HG03060 (cell line): Measurements from ENCODE around the gene S100P.
"Not testable (repeated sequence)": the region's sequence is repeated elsewhere in the genome, so short reads cannot be mapped to it uniquely, and the experiment has no call there.

Source experiments
- ATAC-seq: cut with Tn5 transposase; IDR thresholded peaks from one replicate; pipeline ENCODE4 v1.9.1; 2021; ENCODE audit warnings: low read depth, moderate number of reproducible peaks; ENCODE audit not compliant: unreplicated experiment

S100P gene

DNA sequence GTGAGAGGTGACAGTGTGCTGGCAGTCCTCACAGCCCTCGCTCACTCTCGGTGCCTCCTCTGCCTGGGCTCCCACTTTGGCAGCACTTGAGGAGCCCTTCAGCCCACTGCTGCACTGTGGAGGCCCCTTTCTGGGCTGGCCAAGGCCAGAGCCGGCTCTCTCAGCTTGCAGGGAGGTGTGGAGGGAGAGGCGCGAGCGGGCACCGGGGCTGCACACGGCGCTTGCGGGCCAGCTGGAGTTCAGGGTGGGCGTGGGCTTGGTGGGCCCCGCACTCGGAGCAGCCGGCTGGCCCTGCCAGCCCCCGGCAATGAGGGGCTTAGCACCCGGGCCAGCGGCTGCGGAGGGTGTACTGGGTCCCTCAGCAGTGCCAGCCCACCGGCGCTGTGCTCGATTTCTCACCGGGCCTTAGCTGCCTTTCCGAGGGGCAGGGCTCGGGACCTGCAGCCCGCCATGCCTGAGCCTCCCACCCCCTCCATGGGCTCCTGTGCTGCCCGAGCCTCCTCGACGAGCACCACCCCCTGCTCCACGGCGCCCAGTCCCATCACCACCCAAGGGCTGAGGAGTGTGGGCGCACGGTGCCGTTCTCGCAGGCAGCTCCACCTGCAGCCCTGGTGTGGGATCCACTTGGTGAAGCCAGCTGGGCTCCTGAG, 21.0 kb upstream of the S100P start:
- ATAC-seq: not testable (repeated sequence)

GRCh38 chr4:6673191-6673659, 20.5 kb upstream of the S100P start:
- ATAC-seq: not testable (repeated sequence)

GRCh38 chr4:6673660-6674499, 19.8 kb upstream of the S100P start:
- peak; percentile 54 for ATAC-seq

- ATAC-seq: peak; percentile 36
Measured at GRCh38 chr4:6674500-6675149, 19.1 kb upstream of the S100P start.

- ATAC-seq: no peak
Measured at GRCh38 chr4:6676722-6677558, 16.7 kb upstream of the S100P start.

GRCh38 chr4:6680372-6681034, 13.2 kb upstream of the S100P start:
- ATAC-seq: no peak

GRCh38 chr4:6681191-6681590, 12.5 kb upstream of the S100P start:
- ATAC-seq: no peak

DNA sequence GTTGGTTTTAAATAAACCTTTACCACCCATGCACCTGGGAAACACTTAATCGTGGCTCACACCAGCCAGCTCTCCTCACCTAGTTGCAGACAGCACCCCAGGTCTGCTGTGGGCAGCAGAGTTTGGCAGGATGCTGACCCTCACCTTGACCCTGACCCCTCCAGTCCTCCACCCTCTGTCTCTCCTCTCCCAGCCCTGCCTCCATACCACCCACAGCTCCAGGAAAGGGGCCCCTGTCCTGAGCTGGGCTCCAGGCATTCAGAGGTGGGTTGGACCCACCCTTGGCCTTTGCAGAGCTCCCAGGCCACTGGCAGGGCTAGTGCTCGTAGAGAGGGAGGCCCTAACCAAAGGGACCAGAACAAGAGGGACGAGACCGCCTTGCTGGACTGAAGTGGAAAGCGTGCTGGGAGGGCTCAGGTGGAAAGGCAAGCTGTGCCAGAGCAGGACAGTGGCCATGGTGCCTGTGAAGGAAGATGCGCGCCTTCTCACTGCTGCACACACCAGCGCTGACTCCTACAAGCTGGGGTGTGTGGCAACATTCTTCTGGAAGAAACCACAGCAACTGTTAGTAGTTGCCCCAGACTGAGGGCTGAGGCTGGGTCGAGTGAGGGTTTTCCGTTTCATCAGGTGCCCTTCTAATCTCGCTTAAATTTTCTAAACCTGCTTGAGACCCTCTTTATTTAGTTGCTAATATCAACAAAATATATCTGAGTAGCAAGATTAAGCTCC, 10.7 kb upstream of the S100P start:
- ATAC-seq: no peak

DNA sequence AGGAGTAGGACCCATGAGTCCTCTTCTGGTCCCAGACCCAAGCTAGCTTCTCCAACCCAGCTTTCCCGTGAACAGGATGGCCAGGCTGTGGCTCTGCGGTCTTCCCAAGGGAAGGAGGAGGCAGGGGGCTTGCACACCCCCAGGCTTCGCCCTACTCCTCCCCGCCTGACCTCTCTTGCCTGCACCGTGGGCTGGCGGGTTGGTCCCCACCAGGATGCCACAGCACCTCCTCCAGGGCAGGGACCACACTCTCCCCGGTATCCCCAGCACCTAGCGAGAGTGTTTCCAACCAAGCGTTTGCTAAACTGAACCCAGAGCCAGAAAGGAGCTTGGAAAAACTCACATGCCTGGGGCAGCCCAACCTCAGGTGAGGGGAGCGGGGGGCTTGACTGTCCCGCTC, 9.0 kb upstream of the S100P start:
- ATAC-seq: no peak

DNA sequence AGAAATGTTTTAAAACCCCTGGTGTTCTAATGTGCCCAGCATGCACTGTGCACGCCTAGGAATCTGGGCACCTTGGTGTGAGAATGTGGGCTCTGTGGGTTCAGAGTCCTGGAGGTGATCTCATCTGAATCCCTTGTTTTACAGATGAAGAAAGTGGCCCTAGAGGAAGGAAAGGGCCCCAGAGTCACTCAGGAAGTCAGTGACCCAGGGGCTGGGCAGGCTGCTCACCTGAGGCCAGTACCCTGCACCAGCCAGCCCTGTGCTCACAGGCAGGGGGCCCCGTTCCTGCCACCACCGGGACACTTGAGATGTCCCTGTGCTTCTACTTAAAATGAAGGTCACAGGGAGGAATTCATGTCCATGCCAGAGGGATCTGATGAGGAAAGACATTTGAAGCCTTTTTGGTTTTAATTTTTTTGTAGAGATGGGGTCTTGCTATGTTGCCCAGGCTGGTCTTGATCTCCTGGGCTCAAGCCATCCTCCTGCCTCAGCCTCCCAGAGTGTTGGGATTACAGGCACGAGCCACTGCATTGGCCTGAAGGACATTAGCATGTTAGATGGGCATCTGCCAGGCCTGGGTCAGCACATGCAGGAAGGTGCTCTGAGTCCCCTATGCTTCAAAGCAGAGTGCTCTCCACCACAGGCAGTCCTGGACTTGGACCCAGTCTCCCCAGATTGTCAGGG, 7.4 kb upstream of the S100P start:
- ATAC-seq: no peak

DNA sequence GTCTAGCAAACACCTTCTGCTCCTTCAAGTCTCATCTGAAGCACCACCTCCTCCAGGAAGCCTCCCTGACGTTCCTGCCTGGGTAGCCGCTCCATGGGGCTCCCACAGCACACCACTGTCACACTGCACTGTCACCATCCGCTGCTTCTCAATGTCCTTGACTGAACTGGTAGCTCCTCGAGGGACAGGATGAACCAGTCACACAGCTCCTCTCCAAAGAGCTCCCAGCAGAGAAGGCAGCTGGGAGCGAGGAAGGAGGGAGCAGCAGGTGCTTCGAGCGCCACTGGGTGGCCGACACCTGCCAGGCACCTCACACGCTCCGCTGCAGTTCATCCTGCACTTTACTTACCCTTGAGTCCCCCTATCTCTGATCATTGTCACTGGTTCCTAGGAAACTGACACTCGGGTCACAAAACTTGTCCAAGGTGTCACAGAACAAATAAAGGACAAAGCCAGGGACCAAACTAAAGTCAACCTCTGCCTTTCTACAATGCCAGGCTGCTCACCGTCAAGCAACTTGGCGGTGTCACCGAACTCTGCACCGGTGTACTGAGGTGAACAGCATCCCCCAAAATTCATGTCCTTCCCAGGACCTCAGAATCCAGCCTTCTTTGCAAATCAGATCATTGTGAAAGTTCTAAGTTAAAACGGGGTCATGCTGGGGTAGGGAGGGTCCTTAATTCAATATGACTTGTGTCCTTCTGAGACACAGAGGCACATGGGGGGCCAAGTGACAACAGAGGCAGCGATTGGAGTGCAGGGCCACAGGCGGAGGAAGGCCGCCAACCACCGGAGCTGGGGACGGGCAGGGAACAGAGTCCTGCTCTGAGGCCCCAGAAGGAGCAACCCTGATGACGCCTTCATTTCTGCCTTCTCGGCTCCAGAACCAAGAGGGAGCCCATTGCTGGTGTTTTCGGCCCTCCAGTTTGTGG, 5.5 kb upstream of the S100P start:
- ATAC-seq: no peak

DNA sequence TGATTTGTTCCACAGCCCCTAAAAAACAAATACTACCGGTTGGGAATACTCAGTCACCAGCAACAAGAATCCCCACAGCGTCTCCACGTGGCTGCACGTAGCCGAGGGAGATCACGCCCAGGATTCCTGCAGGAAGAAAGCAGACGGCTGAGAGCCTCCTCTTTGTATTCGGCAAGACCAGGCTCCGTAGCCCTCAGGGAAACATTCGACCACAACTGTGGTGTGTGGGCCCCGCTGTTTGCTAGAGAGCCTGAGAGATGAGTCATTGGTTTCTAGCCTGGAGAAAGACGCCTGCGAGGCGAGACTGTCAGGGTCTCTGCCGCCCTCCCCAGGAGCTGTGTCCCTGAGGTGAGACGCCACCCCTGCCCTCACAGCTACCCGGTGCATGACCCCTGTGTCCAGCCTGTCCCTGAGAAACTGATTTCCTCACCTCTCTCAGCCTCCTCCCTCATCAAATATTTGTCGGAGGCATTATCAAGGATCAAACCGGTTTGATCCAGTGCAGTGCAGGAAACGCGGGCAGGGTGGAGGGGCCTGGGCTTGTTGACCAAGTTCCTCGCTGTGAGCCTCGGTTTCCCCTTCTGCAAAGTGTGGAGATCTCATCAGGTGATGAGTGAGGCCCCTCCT, 4.7 kb upstream of the S100P start:
- peak; percentile 61 for ATAC-seq

DNA sequence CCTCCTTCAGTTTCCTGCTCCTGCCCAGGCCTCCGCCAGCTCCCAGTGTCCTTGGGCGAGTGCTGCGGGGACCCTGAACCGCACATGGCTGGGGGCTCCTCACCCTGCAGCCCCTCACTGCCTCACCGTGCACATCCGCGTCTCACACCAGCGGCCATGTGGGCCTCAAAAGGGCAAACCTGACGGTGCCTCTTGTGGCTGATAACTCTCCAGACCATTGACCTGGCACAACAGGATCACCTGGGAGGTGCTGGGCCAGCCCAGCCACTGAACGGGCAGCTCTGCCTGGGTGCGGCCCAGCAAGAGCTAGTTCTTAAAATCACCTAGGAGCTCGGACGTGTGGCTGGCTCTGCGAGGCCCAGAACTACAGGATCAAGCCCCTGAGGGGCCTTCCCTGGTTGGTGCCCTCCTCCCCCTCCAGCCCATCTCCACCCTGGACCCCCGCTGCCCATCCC, 4.1 kb upstream of the S100P start:
- ATAC-seq: no peak

- no peak for ATAC-seq
Measured at GRCh38 chr4:6692379-6692778, 1.3 kb upstream of the S100P start.

DNA sequence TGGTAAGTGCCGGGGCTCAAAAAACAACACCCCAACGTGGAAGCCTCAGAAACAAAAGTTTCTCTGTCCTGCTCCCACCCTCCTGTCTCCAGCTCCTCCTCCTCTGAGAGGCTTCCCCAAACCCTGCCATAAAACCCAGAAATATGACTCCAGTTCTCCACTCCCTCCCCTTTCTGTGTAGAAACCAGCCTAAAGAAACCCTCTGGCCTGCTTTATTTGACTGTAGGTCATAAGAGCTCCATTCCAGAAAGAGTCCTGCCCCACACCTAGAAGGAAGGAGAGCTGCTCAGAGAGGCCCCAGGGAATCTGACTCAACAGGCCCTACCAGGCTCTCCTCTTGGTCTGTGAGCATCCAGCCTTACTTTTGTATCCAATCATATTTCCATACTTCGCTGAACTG, 872 bp upstream of the S100P start:
- ATAC-seq: no peak

DNA sequence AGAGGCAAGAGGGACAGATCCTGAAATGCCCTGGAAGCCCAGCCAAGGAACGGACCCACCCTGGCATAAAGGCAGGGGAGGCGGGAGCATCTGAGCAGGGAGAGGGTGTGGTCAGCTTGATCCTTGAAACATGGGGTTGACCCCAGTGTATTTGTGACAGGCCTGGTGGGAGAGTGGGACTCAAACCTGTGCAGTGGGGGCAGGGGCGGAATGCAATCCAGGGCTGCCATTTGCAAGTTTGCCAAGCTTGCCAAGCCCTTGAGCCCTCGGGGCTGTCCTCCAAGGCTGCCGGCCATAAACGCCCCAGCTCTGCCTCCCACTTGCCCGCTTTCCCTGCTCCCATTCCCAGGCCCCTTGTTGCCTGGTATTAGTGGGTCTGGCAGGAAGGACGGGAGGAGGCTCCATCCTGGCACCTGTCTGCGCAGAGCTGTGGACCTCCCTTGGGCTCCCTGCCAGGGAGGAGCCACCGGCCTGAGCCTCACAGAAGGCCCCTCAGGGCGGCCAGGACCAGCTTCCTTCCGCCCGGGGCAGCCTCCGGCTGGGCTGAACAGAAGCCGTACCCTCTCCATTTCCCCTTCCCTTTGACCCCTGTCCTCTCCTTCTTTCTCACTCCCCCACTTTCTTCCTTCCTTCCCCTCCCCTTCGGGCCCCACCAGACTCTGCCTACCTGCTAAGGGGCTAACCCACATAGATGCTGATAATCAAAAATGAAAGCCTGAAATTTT, 661 bp downstream of the S100P start:
- ATAC-seq: no peak
